Measurements from ENCODE around the gene CIB1.

Gene CIB1

GRCh38 chr15:90234096-90234988, 601 bp upstream of the CIB1 start, which contains the start of gene GDPGP1:
Gene GDPGP1 (plus strand): TSS chr15:90234209. CDS start chr15:90240909, 6,700 bp downstream.
- DNase-seq (ENCODE audit: low read depth) = peak; percentile 31
- H3K9ac ChIP-seq (ENCODE audit: low read length) = peak within 1 kb of the TSS; percentile 89
- H3K4me3 ChIP-seq (ENCODE audit: low read length) = peak within 1 kb of the TSS; percentile 93
- H3K27me3 ChIP-seq (replicated peaks; ENCODE audit: control insufficient read depth, insufficient read depth, low read length) = no peaks in the 10 kb centered on the region
- H3K4me1 ChIP-seq (ENCODE audit: control insufficient read depth, insufficient read depth, low read length) = peaks cover 37% of the 10 kb centered on the region
- peaks cover 42% of the 10 kb centered on the region for H3K36me3 ChIP-seq (ENCODE audit: control insufficient read depth, insufficient read depth, low read length, severe bottlenecking)
- H3K9me3 ChIP-seq (ENCODE audit: control insufficient read depth, low read length) = no peaks in the 10 kb centered on the region

GRCh38 chr15:90232941-90233386, 777 bp downstream of the CIB1 start:
- Histone ChIP-seq H3K27me3 (replicated peaks; ENCODE audit: control insufficient read depth, insufficient read depth, low read length) (no peaks in the 10 kb centered on the region), H3K36me3 (ENCODE audit: control insufficient read depth, insufficient read depth, low read length, severe bottlenecking) (peaks cover 44% of the 10 kb centered on the region), H3K4me3 (ENCODE audit: low read length) (peak overlapping the region; percentile 89), H3K4me1 (ENCODE audit: control insufficient read depth, insufficient read depth, low read length) (peaks cover 37% of the 10 kb centered on the region), H3K9me3 (ENCODE audit: control insufficient read depth, low read length) (no peaks in the 10 kb centered on the region), H3K9ac (ENCODE audit: low read length) (peak overlapping the region; percentile 83)
- DNase-seq (ENCODE audit: low read depth) = no peak

GRCh38 chr15:90232196-90232595, 1.5 kb downstream of the CIB1 start:
- Histone ChIP-seq H3K4me3 (ENCODE audit: low read length) (peak overlapping the region; percentile 89), H3K9me3 (ENCODE audit: control insufficient read depth, low read length) (no peaks in the 10 kb centered on the region), H3K36me3 (ENCODE audit: control insufficient read depth, insufficient read depth, low read length, severe bottlenecking) (peaks cover 40% of the 10 kb centered on the region), H3K4me1 (ENCODE audit: control insufficient read depth, insufficient read depth, low read length) (peaks cover 37% of the 10 kb centered on the region), H3K9ac (ENCODE audit: low read length) (peak overlapping the region; percentile 83), H3K27me3 (replicated peaks; ENCODE audit: control insufficient read depth, insufficient read depth, low read length) (no peaks in the 10 kb centered on the region)
- DNase-seq (ENCODE audit: low read depth) = no peak

GRCh38 chr15:90231028-90232017, 2.4 kb downstream of the CIB1 start:
- DNase-seq (ENCODE audit: low read depth) = no peak
- Histone ChIP-seq H3K4me1 (ENCODE audit: control insufficient read depth, insufficient read depth, low read length) (peaks cover 37% of the 10 kb centered on the region), H3K27me3 (replicated peaks; ENCODE audit: control insufficient read depth, insufficient read depth, low read length) (no peaks in the 10 kb centered on the region), H3K36me3 (ENCODE audit: control insufficient read depth, insufficient read depth, low read length, severe bottlenecking) (peaks cover 40% of the 10 kb centered on the region), H3K9me3 (ENCODE audit: control insufficient read depth, low read length) (no peaks in the 10 kb centered on the region), H3K4me3 (ENCODE audit: low read length) (no peak overlapping the region), H3K9ac (ENCODE audit: low read length) (no peak overlapping the region)

DNA sequence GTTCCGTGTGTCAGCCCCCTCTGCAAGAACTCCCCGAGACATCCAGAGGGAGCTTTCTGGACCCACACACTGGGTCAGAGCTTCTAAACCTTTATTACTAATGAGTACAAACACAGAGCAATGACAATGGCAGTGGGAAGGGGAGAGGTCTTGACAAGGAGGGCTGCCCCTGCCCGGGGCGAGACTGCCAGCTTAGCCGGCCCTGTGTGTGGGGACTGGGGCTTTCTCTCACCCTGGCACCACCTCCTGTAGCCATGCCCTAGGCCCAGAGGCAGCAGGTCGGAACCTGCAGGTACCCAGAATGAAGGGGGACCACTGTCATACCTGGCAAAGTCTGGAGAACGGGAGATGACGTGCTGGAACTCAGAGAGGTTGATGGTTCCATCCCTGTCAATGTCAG, 3.1 kb downstream of the CIB1 start:
- H3K9ac ChIP-seq (ENCODE audit: low read length) = peak overlapping the region; percentile 8
- DNase-seq (ENCODE audit: low read depth) = no peak
- H3K4me3 ChIP-seq (ENCODE audit: low read length) = no peak overlapping the region
- H3K36me3 ChIP-seq (ENCODE audit: control insufficient read depth, insufficient read depth, low read length, severe bottlenecking) = peaks cover 46% of the 10 kb centered on the region
- H3K4me1 ChIP-seq (ENCODE audit: control insufficient read depth, insufficient read depth, low read length) = peaks cover 37% of the 10 kb centered on the region
- H3K27me3 ChIP-seq (replicated peaks; ENCODE audit: control insufficient read depth, insufficient read depth, low read length) = no peaks in the 10 kb centered on the region
- no peaks in the 10 kb centered on the region for H3K9me3 ChIP-seq (ENCODE audit: control insufficient read depth, low read length)

DNA sequence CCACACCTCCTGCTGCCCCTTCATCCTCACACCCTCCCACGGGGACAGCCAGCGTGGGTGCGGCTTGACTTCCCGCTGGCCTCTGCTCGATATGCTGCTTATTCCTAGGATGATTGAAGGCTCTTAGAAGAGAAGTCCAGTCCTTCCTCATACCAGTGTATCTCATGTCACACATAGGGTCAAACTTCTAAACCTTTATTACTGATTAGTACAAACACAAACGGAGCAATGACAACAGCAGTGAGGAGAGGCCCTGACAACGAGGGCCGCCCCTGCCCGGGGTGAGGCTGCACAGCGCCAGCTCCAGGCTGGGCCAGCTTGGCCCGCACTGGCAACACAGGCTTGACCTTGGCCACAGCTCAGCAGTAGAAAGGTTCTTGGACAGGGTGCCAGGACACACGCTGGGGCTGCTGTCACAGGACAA, 3.7 kb downstream of the CIB1 start:
- Histone ChIP-seq H3K9ac (ENCODE audit: low read length) (peak overlapping the region; percentile 8), H3K4me1 (ENCODE audit: control insufficient read depth, insufficient read depth, low read length) (peaks cover 37% of the 10 kb centered on the region), H3K36me3 (ENCODE audit: control insufficient read depth, insufficient read depth, low read length, severe bottlenecking) (peaks cover 51% of the 10 kb centered on the region), H3K4me3 (ENCODE audit: low read length) (no peak overlapping the region), H3K27me3 (replicated peaks; ENCODE audit: control insufficient read depth, insufficient read depth, low read length) (no peaks in the 10 kb centered on the region), H3K9me3 (ENCODE audit: control insufficient read depth, low read length) (no peaks in the 10 kb centered on the region)
- DNase-seq (ENCODE audit: low read depth) = no peak

GRCh38 chr15:90228960-90229359, 4.8 kb downstream of the CIB1 start:
- DNase-seq (ENCODE audit: low read depth) = no peak
- H3K27me3 ChIP-seq (replicated peaks; ENCODE audit: control insufficient read depth, insufficient read depth, low read length) = no peaks in the 10 kb centered on the region
- H3K4me1 ChIP-seq (ENCODE audit: control insufficient read depth, insufficient read depth, low read length) = peaks cover 32% of the 10 kb centered on the region
- H3K9ac ChIP-seq (ENCODE audit: low read length) = no peak overlapping the region
- H3K36me3 ChIP-seq (ENCODE audit: control insufficient read depth, insufficient read depth, low read length, severe bottlenecking) = peaks cover 62% of the 10 kb centered on the region
- H3K9me3 ChIP-seq (ENCODE audit: control insufficient read depth, low read length) = no peaks in the 10 kb centered on the region
- no peak overlapping the region for H3K4me3 ChIP-seq (ENCODE audit: low read length)

DNA sequence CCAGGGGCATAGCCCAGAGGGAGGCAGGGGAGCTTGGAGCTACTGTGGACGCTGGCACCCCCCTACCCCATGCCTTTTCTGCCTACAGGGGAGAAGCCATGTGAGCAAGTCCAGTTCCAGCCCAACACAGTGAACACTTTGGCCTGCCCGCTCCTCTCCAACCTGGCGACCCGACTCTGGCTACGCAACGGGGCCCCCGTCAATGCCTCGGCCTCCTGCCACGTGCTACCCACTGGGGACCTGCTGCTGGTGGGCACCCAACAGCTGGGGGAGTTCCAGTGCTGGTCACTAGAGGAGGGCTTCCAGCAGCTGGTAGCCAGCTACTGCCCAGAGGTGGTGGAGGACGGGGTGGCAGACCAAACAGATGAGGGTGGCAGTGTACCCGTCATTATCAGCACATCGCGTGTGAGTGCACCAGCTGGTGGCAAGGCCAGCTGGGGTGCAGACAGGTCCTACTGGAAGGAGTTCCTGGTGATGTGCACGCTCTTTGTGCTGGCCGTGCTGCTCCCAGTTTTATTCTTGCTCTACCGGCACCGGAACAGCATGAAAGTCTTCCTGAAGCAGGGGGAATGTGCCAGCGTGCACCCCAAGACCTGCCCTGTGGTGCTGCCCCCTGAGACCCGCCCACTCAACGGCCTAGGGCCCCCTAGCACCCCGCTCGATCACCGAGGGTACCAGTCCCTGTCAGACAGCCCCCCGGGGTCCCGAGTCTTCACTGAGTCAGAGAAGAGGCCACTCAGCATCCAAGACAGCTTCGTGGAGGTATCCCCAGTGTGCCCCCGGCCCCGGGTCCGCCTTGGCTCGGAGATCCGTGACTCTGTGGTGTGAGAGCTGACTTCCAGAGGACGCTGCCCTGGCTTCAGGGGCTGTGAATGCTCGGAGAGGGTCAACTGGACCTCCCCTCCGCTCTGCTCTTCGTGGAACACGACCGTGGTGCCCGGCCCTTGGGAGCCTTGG, 5.6 kb downstream of the CIB1 start:
- Histone ChIP-seq H3K27me3 (replicated peaks; ENCODE audit: control insufficient read depth, insufficient read depth, low read length) (no peaks in the 10 kb centered on the region), H3K4me1 (ENCODE audit: control insufficient read depth, insufficient read depth, low read length) (peaks cover 32% of the 10 kb centered on the region), H3K9me3 (ENCODE audit: control insufficient read depth, low read length) (no peaks in the 10 kb centered on the region), H3K9ac (ENCODE audit: low read length) (no peak overlapping the region), H3K4me3 (ENCODE audit: low read length) (no peak overlapping the region), H3K36me3 (ENCODE audit: control insufficient read depth, insufficient read depth, low read length, severe bottlenecking) (peaks cover 71% of the 10 kb centered on the region)
- DNase-seq (ENCODE audit: low read depth) = no peak

DNA sequence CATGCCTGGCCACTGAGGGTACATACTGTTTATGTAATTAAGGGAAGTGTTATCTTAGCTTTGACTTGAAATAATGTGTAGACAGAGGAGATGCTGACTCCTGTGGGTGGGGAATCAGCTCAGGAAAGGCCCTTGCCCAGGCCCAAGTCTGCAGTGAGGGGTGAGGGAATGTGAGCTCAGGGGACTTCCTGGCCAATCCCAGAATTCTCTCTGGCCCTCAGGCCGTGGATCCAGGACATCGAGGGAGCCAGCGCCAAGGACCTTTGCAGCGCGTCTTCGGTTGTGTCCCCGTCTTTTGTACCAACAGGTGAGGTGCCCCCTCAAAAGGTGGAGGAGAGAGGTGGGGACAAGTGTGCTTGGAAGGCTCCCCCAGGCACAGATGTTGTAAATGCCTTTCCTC, 6.4 kb downstream of the CIB1 start:
- peaks cover 25% of the 10 kb centered on the region for H3K4me1 ChIP-seq (ENCODE audit: control insufficient read depth, insufficient read depth, low read length)
- no peak overlapping the region for H3K9ac ChIP-seq (ENCODE audit: low read length)
- no peaks in the 10 kb centered on the region for H3K27me3 ChIP-seq (replicated peaks; ENCODE audit: control insufficient read depth, insufficient read depth, low read length)
- H3K9me3 ChIP-seq (ENCODE audit: control insufficient read depth, low read length) = no peaks in the 10 kb centered on the region
- no peak for DNase-seq (ENCODE audit: low read depth)
- H3K36me3 ChIP-seq (ENCODE audit: control insufficient read depth, insufficient read depth, low read length, severe bottlenecking) = peaks cover 71% of the 10 kb centered on the region
- H3K4me3 ChIP-seq (ENCODE audit: low read length) = no peak overlapping the region

DNA sequence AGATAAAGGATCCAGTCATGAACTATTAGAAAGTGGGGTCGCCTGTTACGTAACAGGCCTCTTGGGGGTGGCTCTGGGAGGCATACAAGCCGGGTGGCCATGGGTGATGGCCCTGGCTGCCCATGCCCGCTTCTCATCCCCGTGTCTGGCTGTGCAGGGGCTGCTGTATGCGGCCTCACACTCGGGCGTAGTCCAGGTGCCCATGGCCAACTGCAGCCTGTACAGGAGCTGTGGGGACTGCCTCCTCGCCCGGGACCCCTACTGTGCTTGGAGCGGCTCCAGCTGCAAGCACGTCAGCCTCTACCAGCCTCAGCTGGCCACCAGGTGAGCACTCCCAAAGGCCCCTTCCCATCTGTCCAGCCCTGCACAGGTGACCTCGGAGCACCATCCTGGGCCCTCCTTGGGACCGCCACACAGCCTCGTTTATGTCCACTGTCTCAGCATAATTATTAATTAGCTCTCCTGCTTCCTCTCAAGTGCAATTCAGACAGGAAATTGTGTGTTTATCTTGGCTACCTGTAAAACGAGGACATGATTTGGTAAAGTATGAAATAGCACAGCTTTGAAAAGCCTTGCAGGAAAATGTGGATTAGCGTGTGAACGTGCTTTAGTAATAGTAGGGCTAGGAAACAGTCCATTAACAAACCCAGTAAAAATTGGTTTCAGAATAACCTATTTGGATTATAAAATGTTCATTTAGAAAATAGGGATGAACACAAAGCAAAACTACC, 8.1 kb downstream of the CIB1 start:
- Histone ChIP-seq H3K27me3 (replicated peaks; ENCODE audit: control insufficient read depth, insufficient read depth, low read length) (no peaks in the 10 kb centered on the region), H3K36me3 (ENCODE audit: control insufficient read depth, insufficient read depth, low read length, severe bottlenecking) (peaks cover 62% of the 10 kb centered on the region), H3K4me1 (ENCODE audit: control insufficient read depth, insufficient read depth, low read length) (peaks cover 19% of the 10 kb centered on the region), H3K9me3 (ENCODE audit: control insufficient read depth, low read length) (no peaks in the 10 kb centered on the region), H3K9ac (ENCODE audit: low read length) (no peak overlapping the region), H3K4me3 (ENCODE audit: low read length) (no peak overlapping the region)
- DNase-seq (ENCODE audit: low read depth) = no peak

All from adipocyte (in vitro differentiated cells).